ENCODE data around the gene ANKS3.

ANKS3 gene

DNA sequence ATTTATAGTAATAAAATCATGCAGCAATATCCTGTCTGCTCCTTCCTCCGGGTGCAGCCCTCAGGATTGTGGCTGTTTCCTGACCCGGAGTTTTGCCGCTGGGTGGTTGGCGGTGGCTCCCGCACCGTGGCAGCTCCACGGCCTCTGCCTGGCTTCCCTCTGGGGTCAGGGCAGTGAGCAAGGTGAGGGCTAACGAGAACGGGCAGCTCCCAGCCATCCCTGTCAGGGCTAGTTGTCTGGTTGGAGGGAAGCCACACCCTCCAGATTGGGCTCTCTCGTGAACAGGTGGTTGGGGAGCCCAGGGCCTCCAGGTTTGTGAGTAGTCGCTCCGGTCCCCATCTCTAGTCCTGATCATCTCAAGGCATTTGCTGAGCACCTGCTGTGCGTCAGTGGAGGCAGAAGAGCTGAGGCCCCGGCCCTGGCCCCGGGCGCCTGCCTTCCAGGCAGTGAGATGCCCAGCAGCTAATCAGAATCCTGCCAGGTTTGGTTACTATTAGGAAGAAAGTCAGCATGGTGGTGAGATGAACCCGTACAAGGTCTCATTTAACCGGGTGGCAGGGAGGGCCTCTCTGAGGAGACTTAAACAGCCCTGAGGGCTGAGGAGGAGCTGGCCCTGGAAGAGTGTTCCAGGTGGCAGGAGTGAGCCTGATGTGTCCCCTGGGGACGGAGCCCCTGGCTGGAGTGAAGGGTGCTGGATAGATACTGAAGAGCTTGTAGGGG is 43.0 kb downstream of the ANKS3 start:
- ChIA-PET POLR2A (no interaction called here), CTCF (no interaction called here)
- no peak for DNase-seq (ENCODE audit: extremely low spot score)
- TF ChIP-seq SP1 (IDR thresholded peaks at IDR 0.05) (no peak), TARDBP (IDR thresholded peaks at IDR 0.05) (no peak), HDGF (IDR thresholded peaks at IDR 0.05; ENCODE audit: borderline replicate concordance) (no peak), FOXK2 (IDR thresholded peaks at IDR 0.05) (no peak), NFRKB (IDR thresholded peaks at IDR 0.05) (no peak), FOXM1 (IDR thresholded peaks at IDR 0.05; ENCODE audit: borderline replicate concordance) (no peak), ELF4 (IDR thresholded peaks at IDR 0.05) (no peak), L3MBTL2 (conservative IDR thresholded peaks at IDR 0.05) (no peak), SUZ12 (IDR thresholded peaks at IDR 0.05) (no peak), ZNF384 (IDR thresholded peaks at IDR 0.05) (no peak), ARNT (IDR thresholded peaks at IDR 0.05) (no peak)

DNA sequence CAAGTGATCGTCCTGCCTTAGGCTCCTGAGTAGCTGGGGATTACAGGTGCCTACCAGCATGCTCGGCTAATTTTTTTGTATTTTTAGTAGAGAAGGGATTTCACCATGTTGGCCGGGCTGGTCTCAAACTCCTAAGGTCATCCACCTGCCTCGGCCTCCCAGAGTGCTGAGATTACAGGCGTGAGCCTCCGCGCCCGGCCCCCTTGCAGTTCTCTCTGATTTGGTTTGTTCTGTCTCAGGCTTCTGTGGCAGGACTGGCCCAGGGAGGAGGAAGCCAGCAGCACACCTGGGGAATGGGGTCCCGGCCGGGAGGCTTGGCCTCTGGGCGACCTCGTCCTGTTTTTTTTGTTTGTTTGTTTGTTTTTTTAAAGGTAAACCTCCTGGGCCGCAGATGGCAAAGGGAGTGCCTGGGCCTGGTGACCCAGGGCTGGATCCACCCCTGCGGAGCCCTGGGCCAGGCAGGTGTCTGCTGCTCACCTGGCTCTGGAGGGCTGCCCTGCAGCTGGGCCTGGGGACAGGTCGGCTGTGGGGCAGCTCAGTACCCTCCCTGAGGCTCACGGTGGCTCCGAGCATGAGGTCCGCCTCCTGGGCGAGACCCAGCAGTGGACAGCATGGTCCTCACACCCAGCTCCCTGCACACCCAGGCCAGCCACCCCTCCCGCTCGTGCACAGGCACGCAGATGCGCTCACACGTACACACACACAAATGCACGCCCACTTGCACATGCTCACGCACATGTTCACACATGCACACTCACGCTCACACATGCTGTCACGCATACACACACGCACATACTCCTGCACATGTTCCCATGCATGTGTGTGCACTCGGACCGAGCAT is 44.0 kb downstream of the ANKS3 start:
- CTCF ChIA-PET = no interaction called here
- no peak for DNase-seq (ENCODE audit: extremely low spot score)
- no peak for TF ChIP-seq ZNF384 (IDR thresholded peaks at IDR 0.05)
- TF ChIP-seq L3MBTL2 (conservative IDR thresholded peaks at IDR 0.05) = no peak
- TF ChIP-seq, protein P1, sequence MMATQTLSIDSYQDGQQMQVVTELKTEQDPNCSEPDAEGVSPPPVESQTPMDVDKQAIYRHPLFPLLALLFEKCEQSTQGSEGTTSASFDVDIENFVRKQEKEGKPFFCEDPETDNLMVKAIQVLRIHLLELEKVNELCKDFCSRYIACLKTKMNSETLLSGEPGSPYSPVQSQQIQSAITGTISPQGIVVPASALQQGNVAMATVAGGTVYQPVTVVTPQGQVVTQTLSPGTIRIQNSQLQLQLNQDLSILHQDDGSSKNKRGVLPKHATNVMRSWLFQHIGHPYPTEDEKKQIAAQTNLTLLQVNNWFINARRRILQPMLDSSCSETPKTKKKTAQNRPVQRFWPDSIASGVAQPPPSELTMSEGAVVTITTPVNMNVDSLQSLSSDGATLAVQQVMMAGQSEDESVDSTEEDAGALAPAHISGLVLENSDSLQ (IDR thresholded peaks at IDR 0.05) = no peak
- no peak for TF ChIP-seq FOXA1 (IDR thresholded peaks at IDR 0.05)
- no peak for TF ChIP-seq NFRKB (IDR thresholded peaks at IDR 0.05)
- TF ChIP-seq TARDBP (IDR thresholded peaks at IDR 0.05) = no peak
- TF ChIP-seq HDGF (IDR thresholded peaks at IDR 0.05; ENCODE audit: borderline replicate concordance) = no peak
- TF ChIP-seq ELF4 (IDR thresholded peaks at IDR 0.05) = no peak
- no peak for TF ChIP-seq CTBP1 (IDR thresholded peaks at IDR 0.05; ENCODE audit: borderline replicate concordance)
- no peak for TF ChIP-seq ARNT (IDR thresholded peaks at IDR 0.05)
- no peak for TF ChIP-seq LEF1 (IDR thresholded peaks at IDR 0.05; ENCODE audit: borderline replicate concordance)
- POLR2A ChIA-PET = no interaction called here

DNA sequence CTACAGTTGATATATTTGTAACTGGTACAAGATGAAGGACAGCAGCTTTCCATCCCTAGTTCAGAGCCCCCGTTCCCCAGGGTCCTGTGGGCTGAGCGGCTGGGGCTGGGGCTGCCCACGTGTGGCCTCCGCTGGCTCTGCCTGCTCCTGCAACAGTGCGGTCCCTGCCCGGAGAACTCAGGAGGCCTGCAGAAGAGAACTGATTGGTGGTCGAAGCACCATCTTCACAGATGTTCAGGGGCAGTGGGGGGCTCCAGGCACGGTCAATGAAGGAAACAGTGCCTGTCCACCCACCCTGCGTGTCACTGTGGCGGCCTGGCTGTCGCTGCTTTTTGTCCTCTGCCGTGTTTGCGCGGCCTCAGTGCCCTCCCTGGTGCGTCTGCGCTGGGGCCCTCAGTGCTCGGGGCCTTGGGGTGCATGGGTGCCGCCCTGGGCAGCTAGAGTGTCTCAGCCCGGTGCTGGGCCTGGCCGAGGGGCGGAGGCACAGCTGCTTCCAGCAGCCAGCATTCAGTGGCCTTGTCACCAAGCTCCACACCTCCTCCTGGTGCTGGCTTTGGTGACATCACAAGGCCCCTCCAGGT is 44.9 kb downstream of the ANKS3 start:
- ChIA-PET POLR2A (no interaction called here), CTCF (no interaction called here)
- TF ChIP-seq, protein P1 (IDR thresholded peaks at IDR 0.05) = no peak
- TF ChIP-seq ARNT (IDR thresholded peaks at IDR 0.05) (no peak), HDGF (IDR thresholded peaks at IDR 0.05; ENCODE audit: borderline replicate concordance) (no peak), ZNF384 (IDR thresholded peaks at IDR 0.05) (no peak), ELF4 (IDR thresholded peaks at IDR 0.05) (no peak), FOXK2 (IDR thresholded peaks at IDR 0.05) (no peak), CTBP1 (IDR thresholded peaks at IDR 0.05; ENCODE audit: borderline replicate concordance) (no peak), FOXM1 (IDR thresholded peaks at IDR 0.05; ENCODE audit: borderline replicate concordance) (no peak), BHLHE40 (IDR thresholded peaks at IDR 0.05; ENCODE audit: borderline replicate concordance) (no peak), FOXA1 (IDR thresholded peaks at IDR 0.05) (no peak), LEF1 (IDR thresholded peaks at IDR 0.05; ENCODE audit: borderline replicate concordance) (no peak), NFRKB (IDR thresholded peaks at IDR 0.05) (no peak), L3MBTL2 (conservative IDR thresholded peaks at IDR 0.05) (no peak), SP1 (IDR thresholded peaks at IDR 0.05) (no peak), TARDBP (IDR thresholded peaks at IDR 0.05) (no peak), SUZ12 (IDR thresholded peaks at IDR 0.05) (no peak)
- no peak for DNase-seq (ENCODE audit: extremely low spot score)

DNA sequence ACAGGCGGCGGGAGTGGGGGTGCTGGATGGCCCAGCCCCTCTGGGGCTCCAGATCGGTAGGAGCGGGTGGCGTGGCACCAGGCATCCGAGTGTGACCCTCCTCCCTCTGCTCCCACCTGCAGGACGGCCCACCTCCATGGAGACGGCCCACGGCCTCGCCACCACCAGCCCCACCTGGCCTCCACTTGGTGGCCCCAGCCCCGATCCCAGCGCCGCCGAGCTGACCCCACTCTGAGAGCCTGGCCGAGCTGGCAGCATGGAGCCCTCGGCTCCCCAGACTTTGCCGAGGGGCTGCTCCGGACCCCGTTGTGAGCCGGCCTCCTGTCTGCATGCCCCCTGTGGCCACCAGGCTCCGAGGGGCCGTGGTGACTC is 45.4 kb downstream of the ANKS3 start:
- no peak for DNase-seq (ENCODE audit: extremely low spot score)
- ChIA-PET POLR2A (no interaction called here), CTCF (no interaction called here)
- TF ChIP-seq HDGF (IDR thresholded peaks at IDR 0.05; ENCODE audit: borderline replicate concordance) (no peak), SUZ12 (IDR thresholded peaks at IDR 0.05) (no peak), ARNT (IDR thresholded peaks at IDR 0.05) (no peak), L3MBTL2 (conservative IDR thresholded peaks at IDR 0.05) (no peak)

DNA sequence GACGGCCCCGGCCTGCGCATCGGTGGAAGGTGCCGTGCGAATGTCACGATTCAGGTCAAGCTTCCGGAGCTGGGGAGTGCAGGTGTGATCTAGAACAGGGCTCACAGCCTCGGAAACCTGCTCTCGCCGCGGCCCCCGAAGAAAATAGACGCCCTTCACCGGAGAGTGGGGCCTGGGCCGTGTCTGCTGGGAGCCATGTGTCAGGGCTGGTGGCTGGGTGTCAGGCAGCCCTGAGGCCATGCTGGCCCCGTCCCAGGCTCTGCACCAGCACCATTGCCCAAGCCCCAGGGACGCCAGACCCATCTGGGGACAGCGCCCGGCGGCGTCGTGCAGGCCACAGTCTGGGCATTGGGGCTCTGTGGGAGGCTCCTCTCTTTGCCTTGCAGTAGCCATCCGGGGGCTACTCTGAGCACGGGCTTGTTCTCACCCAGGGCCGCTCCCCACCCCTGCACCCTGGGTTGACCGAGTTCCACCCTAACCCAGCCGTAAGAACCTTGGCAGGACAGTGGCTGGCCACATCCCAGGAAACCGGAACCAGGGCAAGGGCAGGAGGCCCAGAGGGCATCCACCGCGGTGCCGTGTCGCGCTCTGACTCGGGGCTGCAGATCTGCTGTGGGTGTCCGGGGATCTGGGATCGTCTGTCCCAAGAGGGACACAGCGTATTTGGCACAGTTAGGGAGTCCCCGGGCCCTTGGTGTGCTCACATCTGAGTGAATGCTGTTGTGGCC is 46.0 kb downstream of the ANKS3 start:
- ChIA-PET CTCF (no interaction called here), POLR2A (no interaction called here)
- DNase-seq (ENCODE audit: extremely low spot score) = no peak
- TF ChIP-seq ZNF384 (IDR thresholded peaks at IDR 0.05) (no peak), TARDBP (IDR thresholded peaks at IDR 0.05) (no peak), NFRKB (IDR thresholded peaks at IDR 0.05) (no peak), SUZ12 (IDR thresholded peaks at IDR 0.05) (no peak), L3MBTL2 (conservative IDR thresholded peaks at IDR 0.05) (no peak), FOXM1 (IDR thresholded peaks at IDR 0.05; ENCODE audit: borderline replicate concordance) (no peak), ARNT (IDR thresholded peaks at IDR 0.05) (no peak), ELF4 (IDR thresholded peaks at IDR 0.05) (no peak), BHLHE40 (IDR thresholded peaks at IDR 0.05; ENCODE audit: borderline replicate concordance) (no peak), FOXK2 (IDR thresholded peaks at IDR 0.05) (no peak), LEF1 (IDR thresholded peaks at IDR 0.05; ENCODE audit: borderline replicate concordance) (no peak), HDGF (IDR thresholded peaks at IDR 0.05; ENCODE audit: borderline replicate concordance) (no peak), CTBP1 (IDR thresholded peaks at IDR 0.05; ENCODE audit: borderline replicate concordance) (no peak)
- TF ChIP-seq, protein P1 (IDR thresholded peaks at IDR 0.05) = no peak

All from HEK293T (cell line).